Transverse colon (tissue), 4 donors: ENCODE results near the gene TOR1AIP1.

Experiments used
- POLR2A ChIP-seq: fragments of 450-650 bp; IDR thresholded peaks from one replicate; pipeline ENCODE4 v1.6.1; 2016; ENCODE audit warnings: antibody characterized with exemption, mild to moderate bottlenecking, moderate library complexity
- POLR2AphosphoS5 ChIP-seq, 3 donors: sonication (generic); formaldehyde crosslinking; IDR thresholded peaks; one replicate each; pipeline ENCODE4 v1.6.1; 2016; ENCODE audit warnings: antibody characterized with exemption in 3 of 3
- TF ChIP-seq, protein P1 (sequence below), 5 experiments: fragments of 200-600 bp in 3 of 5; fragments of 450-650 bp in 2 of 5; sonication (generic) in 3 of 5; IDR thresholded peaks; 1 replicate in 2 of 5; 2 replicates in 3 of 5; pipeline ENCODE4 v1.5.1; 2016 to 2017; ENCODE audit warnings: antibody characterized with exemption in 5 of 5, inconsistent platforms in 3 of 5, mild to moderate bottlenecking in 2 of 5, moderate library complexity in 1 of 5

DNA sequence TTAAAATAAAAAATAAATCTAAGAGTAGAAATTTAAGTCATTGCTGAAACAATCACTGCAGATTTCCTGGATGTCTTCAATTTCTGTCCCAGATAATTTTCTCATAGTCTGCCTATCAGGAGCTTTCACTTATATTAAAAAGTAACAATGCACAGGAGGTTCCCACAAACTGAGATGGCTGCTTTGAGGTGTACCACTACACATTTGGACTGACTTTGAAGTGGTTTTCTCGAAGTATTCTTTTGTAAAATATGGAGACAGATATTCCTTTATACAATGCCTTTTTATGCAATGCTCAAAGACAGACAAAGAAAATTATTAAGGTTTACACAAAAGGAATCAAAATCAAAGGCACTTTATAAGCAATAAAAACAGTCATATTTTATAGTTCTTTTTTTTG is 29.0 kb upstream of the TOR1AIP1 start:
- TF ChIP-seq, protein P1, sequence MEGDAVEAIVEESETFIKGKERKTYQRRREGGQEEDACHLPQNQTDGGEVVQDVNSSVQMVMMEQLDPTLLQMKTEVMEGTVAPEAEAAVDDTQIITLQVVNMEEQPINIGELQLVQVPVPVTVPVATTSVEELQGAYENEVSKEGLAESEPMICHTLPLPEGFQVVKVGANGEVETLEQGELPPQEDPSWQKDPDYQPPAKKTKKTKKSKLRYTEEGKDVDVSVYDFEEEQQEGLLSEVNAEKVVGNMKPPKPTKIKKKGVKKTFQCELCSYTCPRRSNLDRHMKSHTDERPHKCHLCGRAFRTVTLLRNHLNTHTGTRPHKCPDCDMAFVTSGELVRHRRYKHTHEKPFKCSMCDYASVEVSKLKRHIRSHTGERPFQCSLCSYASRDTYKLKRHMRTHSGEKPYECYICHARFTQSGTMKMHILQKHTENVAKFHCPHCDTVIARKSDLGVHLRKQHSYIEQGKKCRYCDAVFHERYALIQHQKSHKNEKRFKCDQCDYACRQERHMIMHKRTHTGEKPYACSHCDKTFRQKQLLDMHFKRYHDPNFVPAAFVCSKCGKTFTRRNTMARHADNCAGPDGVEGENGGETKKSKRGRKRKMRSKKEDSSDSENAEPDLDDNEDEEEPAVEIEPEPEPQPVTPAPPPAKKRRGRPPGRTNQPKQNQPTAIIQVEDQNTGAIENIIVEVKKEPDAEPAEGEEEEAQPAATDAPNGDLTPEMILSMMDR (IDR thresholded peaks at IDR 0.05) = no peak
- TF ChIP-seq POLR2A (no peak), POLR2AphosphoS5 (IDR thresholded peaks at IDR 0.05) (no peak)
